Posterior cingulate gyrus (tissue), 11 donors: Measurements from ENCODE around the gene GNG7.
"Not testable (repeated sequence)": the region's sequence is repeated elsewhere in the genome, so short reads cannot be mapped to it uniquely, and the experiment has no call there.

Experiments
- DNase-seq, 10 donors: peaks; one replicate each; pipeline versions ENCODE4 v3.0.0 to v3.0.0-alpha.2; 2020 to 2021; ENCODE audit warnings: mixed read lengths in 3 of 10
- intact Hi-C: fragments of 100-400 bp; cut with DNase I; formaldehyde crosslinking; loops from one replicate; pipeline ENCODE4 v1.15.1; 2023

Gene GNG7

DNA sequence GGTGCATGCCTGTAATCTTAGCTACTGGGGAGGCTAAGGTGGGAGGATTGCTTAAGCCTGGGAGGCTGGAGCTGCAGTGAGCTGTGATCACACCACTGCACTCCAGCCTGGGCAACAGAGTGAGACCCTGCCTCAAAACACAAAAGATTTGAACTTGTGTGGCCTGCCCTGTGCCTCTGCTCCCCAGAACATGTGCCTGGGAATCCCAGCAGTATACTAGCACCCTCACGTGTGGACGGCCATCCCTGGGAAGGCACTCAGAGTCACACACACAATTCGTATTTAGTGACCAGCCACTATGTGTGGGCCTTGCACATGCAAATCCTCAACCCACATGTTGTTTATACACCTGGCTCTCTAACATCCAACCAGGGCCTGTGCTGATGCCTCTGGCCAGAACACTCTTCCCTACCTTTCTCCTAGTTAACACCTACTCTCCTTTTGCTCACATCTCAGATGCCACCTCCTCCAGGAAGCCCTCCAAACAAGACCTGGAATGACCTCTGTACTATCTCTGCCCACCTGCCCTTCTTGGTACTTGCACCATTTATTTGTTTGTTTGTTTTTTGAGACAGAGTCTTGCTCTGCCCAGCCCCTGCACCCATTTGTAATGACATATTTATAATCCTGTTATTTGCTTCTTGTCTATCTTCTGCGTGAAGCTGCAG, 218.9 kb downstream of the GNG7 start:
- DNase-seq, result no peak
- intact Hi-C loops, result no loop called here

DNA sequence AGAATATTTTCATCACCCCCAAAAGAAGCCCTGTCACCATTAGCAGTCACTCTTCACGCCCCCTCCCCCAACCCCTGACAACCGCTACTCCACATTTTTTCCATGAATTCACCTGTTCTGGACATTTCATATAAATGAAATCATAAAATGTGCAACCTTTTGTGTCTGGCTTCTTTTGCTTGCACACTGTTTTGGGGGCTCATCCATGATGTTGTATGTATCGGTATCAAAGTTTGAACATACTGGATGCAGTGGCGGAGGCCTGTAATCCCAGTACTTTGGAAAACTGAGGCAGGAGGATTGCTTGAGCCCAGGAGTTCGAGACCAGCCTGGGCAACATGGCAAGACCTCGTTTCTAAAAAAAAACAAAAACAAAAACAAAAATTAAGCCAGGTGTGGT, 219.4 kb downstream of the GNG7 start:
- no peak for DNase-seq
- intact Hi-C loops, result no loop called here

GRCh38 chr19:2482354-2483038, 220.0 kb downstream of the GNG7 start:
- intact Hi-C loops, result no loop called here
- no peak for DNase-seq

DNA sequence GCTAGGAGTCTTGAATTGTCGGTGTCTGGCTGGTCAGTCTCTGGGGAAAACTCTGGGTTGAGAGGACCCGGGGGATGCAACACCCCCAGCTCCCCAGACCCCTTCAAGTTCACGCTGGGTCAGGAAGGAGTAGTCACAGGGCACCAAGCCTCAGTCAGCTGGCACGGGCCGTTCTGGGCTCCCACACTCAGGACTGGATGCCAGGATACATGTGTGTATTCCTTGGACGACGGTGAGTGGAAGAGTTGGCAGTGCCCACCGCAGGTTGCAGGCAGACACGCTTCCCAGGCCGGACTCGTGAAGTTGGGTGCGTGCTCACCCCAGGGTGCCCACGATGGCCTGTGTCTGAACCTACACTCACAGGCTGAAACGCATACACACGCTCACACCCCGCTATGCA, 221.0 kb downstream of the GNG7 start:
- DNase-seq, result peak in 1 of 10 donors; percentile 72
- intact Hi-C loops, result no loop called here

GRCh38 chr19:2479556-2480194, 222.8 kb downstream of the GNG7 start:
- intact Hi-C loops, result loop anchor here (5.0 kb wide), 1 partner anchor 63 kb away; no protein-coding TSS in a partner anchor
- no peak for DNase-seq

GRCh38 chr19:2478756-2479555, 223.5 kb downstream of the GNG7 start:
- intact Hi-C loops, result loop anchor here (5.0 kb wide), 1 partner anchor 63 kb away; no protein-coding TSS in a partner anchor
- DNase-seq, result peak in 7 of 10 donors; percentile 27 to 92 (median 55)

GRCh38 chr19:2478278-2478755, 224.2 kb downstream of the GNG7 start:
- intact Hi-C loops, result loop anchor here (5.0 kb wide), 1 partner anchor 64 kb away; no protein-coding TSS in a partner anchor
- peak in 7 of 10 donors; percentile 32 to 90 (median 49) for DNase-seq

DNA sequence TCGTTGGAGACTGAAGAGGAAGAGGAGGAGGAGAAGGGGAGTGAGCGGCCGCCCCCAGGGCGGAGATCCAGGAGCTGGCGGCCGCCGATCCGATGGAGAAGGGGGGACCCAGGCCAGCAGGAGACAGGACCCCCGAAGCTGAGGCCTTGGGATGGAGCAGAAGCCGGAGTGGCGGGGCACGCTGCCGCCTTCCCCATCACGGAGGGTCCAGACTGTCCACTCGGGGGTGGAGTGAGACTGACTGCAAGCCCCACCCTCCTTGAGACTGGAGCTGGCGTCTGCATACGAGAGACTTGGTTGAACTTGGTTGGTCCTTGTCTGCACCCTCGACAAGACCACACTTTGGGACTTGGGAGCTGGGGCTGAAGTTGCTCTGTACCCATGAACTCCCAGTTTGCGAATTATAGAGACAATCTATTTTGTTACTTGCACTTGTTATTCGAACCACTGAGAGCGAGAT, 224.7 kb downstream of the GNG7 start:
- DNase-seq, result no peak
- intact Hi-C loops, result loop anchor here (5.0 kb wide), 1 partner anchor 65 kb away; no protein-coding TSS in a partner anchor

GRCh38 chr19:2477141-2477710, 225.3 kb downstream of the GNG7 start:
- intact Hi-C loops, result loop anchor here (5.0 kb wide), 1 partner anchor 65 kb away; no protein-coding TSS in a partner anchor
- peak in 4 of 10 donors; percentile 25 to 88 (median 60) for DNase-seq

GRCh38 chr19:2476451-2477140, 225.9 kb downstream of the GNG7 start:
- peak in 8 of 10 donors; percentile 26 to 88 (median 48) for DNase-seq
- intact Hi-C loops, result loop anchor here (5.0 kb wide), 1 partner anchor 66 kb away; no protein-coding TSS in a partner anchor

GRCh38 chr19:2475702-2476450, 226.6 kb downstream of the GNG7 start, which contains the start of gene GADD45B:
Gene GADD45B, plus strand, starts transcription at chr19:2476127. Its CDS starts 232 bp downstream, at chr19:2476359.
- DNase-seq, result peak; percentile 95 to 100 (median 97)
- intact Hi-C loops, result loop anchor here (5.0 kb wide), 1 partner anchor 66 kb away; no protein-coding TSS in a partner anchor

GRCh38 chr19:2475018-2475701, 227.3 kb downstream of the GNG7 start:
- intact Hi-C loops, result loop anchor here (5.0 kb wide), 1 partner anchor 67 kb away; no protein-coding TSS in a partner anchor
- peak in 3 of 10 donors; percentile 18 to 85 (median 28) for DNase-seq

DNA sequence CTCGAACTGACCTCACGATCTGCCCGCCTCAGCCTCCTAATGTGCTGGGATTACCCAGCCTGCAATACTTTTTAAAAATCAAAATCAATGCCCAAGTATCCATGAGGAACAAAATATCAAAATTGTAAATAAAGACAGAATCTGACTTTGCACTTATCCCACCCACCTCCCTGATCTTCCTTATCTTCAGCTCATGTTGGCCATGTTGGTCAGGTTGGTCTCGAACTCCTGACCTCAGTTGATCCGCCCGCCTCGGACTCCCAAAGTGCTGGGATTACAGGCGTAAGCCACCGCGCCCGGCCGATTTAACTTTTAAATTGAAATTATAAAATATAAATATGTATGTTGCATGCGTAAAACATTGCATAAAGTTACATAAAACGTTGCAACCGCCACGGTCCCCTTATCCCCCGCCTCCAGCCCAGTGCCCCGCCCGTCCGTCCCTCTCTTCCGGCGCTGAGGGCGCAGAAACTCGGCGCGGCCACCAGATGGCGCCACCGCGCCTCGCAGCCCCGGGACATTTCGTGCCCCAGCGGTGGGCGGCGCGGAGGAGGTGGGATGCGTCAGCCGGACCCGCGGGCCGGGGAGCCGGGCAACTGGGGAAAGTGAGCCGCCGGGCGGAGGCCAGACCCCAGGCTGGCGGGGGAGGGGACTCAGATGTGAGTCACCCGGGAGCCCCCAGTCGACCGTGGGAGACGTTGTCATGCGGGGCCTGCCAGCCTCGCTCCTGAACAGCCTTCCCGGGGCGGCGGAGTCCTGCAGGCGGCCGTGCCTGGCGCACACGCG, 228.1 kb downstream of the GNG7 start:
- intact Hi-C loops, result loop anchor here (1.0 to 5.0 kb wide), 3 partner anchors 68 to 137 kb away; no protein-coding TSS in a partner anchor
- peak; percentile 67 to 97 (median 80) for DNase-seq

GRCh38 chr19:2469915-2470200, 232.6 kb downstream of the GNG7 start:
- intact Hi-C loops, DNase-seq: not testable (repeated sequence)

DNA sequence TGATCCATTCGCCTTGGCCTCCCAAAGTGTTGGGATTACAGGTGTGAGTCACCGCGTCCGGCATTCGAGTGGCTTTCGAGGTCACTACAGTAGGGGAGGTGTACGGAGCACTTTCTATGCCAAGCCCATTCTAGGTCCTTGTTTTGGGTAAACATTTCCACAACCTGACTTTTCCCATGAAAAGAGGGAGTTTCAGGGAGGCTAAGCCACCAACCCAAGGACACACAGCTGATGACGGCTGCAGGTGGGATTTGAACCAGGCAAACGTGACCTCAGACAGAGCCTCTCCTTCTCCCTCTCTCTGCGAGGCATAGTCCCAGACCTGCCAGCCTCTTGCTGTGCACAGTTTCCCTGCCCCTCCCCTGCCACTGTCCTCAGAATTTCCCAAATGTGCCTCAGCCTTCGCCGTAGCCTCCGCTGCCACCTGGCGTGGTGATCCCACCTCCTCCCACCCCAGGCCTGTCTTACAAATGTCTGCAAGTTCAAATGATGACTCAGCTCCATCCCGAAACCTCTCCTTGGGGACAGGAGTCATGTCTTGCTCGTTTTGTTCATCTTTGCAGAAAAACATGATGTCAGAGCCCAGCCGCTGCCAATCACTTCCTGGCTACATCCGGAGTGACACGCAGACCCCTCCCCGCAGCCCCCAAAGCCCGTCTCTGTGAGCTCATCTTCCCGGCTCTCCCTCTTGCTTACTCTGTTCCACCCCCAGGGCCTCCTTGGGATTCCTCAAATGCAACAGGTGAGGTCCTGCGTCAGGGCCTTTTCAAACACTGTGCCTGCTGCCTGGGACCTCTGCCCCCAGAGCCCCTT, 233.2 kb downstream of the GNG7 start:
- intact Hi-C loops, result no loop called here

GRCh38 chr19:2468596-2468995, 233.9 kb downstream of the GNG7 start:
- intact Hi-C loops, result no loop called here
- DNase-seq, result no peak

More for the DNA sequence above, 233.2 kb downstream of the GNG7 start:
- no peak for DNase-seq
